C4-2B (cell line): Measurements from ENCODE around the gene OR2G6.
"Not testable (repeated sequence)": the region's sequence is repeated elsewhere in the genome, so short reads cannot be mapped to it uniquely, and the experiment has no call there.

Experiments
- H3K27ac ChIP-seq: fragments of 450-650 bp; 2 replicates; pipeline ENCODE4 v1.5.1; 2017
- ZFX ChIP-seq: fragments of 450-650 bp; IDR thresholded peaks from 2 replicates; pipeline ENCODE4 v1.6.1; 2017
- TF ChIP-seq, protein P1 (sequence below): fragments of 450-650 bp; conservative IDR thresholded peaks from 2 replicates; pipeline ENCODE4 v1.5.1; 2017; ENCODE audit warnings: mild to moderate bottlenecking

The OR2G6 gene

DNA sequence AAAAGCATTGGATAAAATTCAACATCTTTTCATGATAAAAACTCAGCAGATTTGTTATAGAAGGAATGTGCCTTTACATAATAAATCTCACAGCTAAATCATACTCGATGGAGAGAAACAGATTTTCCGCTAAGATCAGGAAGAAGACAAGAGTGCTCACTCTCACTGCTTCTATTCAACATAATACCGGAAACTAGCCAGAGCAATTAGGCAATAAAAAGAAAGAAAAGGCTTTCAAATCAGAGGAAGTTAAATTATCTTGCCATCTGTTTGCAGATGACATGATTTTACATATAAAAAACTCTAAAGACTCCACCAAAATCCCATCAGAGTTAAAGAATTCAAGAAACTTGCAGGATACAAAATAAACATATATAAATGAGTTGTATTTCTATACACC lies 62.9 kb downstream of the OR2G6 start:
- not testable (repeated sequence) for H3K27ac ChIP-seq

DNA sequence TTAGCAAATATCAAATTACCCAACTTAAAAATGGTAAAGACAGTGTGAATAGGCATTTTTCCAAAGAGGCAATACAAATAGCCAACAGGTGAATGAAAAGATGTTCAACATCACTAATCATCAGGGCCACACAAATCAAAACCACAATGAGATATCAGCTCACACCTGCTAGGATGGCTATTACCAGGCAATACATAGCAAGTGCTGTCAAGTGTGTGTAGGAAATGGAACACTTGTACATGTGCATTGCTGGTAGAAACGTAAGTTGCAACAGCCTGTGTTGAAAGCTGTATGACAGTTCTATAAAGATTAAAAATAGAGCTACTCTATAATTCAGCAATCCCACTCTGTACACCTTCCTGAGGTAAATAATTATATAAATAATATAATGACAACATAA lies 64.2 kb downstream of the OR2G6 start:
- not testable (repeated sequence) for H3K27ac ChIP-seq

DNA sequence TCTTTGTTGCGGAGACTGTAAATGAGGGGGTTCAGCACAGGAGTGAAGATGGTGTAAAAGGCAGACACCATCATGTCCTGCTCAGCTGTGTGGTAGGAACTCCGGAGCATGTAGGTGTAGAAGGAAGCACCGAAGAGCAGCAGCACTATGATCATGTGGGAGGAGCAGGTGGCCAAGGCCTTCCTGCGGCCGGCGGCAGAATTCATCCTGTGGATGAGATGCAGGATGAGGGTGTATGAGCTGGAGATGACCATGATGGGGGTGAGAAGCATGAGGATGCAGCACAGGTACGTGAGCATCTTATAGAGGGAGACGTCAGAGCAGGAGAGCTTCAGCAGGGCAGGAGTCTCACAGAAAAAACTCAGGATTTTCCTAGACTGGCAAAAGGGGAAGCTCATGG lies 66.0 kb downstream of the OR2G6 start:
- not testable (repeated sequence) for H3K27ac ChIP-seq

DNA sequence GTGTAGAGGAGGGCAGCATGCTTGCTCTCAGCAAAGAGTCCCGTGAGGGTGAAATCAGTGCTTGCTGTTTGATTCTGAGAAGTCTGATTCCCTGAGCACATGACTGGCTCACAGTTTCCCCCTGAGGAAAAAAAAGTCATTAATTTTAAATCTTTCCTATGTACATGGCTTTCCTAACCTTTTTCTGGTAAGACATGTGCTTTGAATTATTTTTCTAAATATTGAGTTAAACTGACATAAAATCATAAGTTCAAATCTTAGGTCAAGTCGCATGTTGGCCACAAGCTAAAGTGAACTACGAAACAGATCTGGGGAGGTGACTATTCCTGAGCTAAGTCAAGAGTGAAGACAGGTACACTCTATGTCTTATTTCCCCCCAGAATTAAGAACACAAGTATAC lies 66.8 kb downstream of the OR2G6 start, which contains the start of gene OR2T34:
Gene OR2T34 (minus strand): TSS at position 101 of the 400 bp plus-strand sequence. CDS start 0 bp downstream, at position 101.
- H3K27ac ChIP-seq = not testable (repeated sequence)

DNA sequence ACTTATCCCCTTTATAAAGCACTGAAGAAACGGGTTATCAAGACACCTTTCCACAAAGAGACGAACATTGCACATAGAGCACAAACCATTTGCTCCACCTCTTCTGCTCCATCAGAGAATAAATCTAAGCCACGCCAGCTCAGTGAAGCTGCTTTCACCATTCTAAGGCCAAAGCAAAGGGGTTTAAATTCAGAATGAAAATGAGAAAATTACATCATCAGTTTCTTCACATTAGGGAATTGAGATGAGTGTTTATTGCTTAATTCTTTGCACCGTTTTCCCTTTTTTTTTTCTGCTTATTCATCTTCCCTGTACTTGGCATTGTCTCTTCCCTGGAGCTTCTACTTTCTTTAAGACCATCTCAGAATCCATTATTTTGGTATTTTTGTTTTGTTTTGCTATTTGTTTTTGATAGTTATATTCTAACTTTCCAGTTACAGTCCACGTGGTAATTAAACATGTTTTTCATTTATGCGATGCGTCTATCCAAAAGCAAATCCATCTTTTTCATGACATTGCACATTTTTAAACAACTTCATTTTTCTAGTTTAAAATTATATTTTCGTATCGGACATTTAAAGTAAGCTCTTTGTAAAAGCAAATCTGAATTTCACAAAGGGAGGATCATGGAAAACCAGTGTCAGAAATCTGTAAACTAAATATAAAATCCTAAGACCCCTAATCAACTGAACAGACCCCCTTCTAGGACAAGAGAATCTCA lies 68.5 kb downstream of the OR2G6 start:
- H3K27ac ChIP-seq = no peak overlapping the region
- TF ChIP-seq ZFX = no peak
- TF ChIP-seq, protein P1, sequence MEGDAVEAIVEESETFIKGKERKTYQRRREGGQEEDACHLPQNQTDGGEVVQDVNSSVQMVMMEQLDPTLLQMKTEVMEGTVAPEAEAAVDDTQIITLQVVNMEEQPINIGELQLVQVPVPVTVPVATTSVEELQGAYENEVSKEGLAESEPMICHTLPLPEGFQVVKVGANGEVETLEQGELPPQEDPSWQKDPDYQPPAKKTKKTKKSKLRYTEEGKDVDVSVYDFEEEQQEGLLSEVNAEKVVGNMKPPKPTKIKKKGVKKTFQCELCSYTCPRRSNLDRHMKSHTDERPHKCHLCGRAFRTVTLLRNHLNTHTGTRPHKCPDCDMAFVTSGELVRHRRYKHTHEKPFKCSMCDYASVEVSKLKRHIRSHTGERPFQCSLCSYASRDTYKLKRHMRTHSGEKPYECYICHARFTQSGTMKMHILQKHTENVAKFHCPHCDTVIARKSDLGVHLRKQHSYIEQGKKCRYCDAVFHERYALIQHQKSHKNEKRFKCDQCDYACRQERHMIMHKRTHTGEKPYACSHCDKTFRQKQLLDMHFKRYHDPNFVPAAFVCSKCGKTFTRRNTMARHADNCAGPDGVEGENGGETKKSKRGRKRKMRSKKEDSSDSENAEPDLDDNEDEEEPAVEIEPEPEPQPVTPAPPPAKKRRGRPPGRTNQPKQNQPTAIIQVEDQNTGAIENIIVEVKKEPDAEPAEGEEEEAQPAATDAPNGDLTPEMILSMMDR = no peak
